ENCODE data around the gene ABCC1. TPM values are rescaled to one million over a fixed set of nuclear protein-coding genes. Genes with fewer than 3 reads are reported as not detected.

The ABCC1 gene
- total RNA-seq, 1 experiment from 2014 or later, result 56.4 TPM

- no peaks in the 10 kb centered on the region for H3K9me3 Mint-ChIP-seq
- no peak overlapping the region for H3K23ac ChIP-seq (ENCODE audit: insufficient read length, low read depth, low read length)
- H2BK5ac ChIP-seq (ENCODE audit: insufficient read length, low read length), result no peak overlapping the region
- DNase-seq, result no peak
- H3K27ac ChIP-seq (ENCODE audit: insufficient read length, low read depth, low read length), result no peak overlapping the region
- no peak overlapping the region for H4K8ac ChIP-seq (replicated peaks; ENCODE audit: insufficient read length, low read depth, low read length)
- no peak for TF ChIP-seq CTCF (conservative IDR thresholded peaks at IDR 0.05)
- no CpG with 5 or more reads among the region's 18 CpGs for WGBS (ENCODE audit: extremely low coverage, insufficient read length, low lambda C conversion rate)
- H2BK15ac ChIP-seq (ENCODE audit: low read depth, low read length), result no peak overlapping the region
- no peak overlapping the region for H3K14ac ChIP-seq (ENCODE audit: insufficient read depth, low read length)
- no peaks in the 10 kb centered on the region for H3K27me3 ChIP-seq (ENCODE audit: insufficient read depth, low read length)
- no peak overlapping the region for H2AK5ac ChIP-seq (ENCODE audit: insufficient read length, low read length)
- H4K20me1 ChIP-seq (ENCODE audit: control insufficient read depth, insufficient read depth, insufficient read length), result no peaks in the 10 kb centered on the region
- H3K9me3 ChIP-seq (ENCODE audit: control insufficient read depth, low read depth, low read length), result no peaks in the 10 kb centered on the region
- H2AFZ ChIP-seq (ENCODE audit: low read length), result no peak overlapping the region
- no peak overlapping the region for H3K56ac ChIP-seq (ENCODE audit: insufficient read length, low read depth, low read length)
- H3K9ac ChIP-seq (ENCODE audit: extremely low read depth, insufficient read length, low read length), result no peak overlapping the region
- H2BK20ac ChIP-seq (ENCODE audit: low read depth, low read length, poor library complexity, severe bottlenecking), result no peak overlapping the region
- no peak overlapping the region for H3K4me3 Mint-ChIP-seq
- no peak overlapping the region; a peak in 1 of 7 replicates for H3K27ac Mint-ChIP-seq
- no peaks in the 10 kb centered on the region for H3K23me2 ChIP-seq (ENCODE audit: insufficient read length, low read depth, low read length, poor library complexity, severe bottlenecking)
- H3T11ph ChIP-seq (ENCODE audit: low read length), result no peak overlapping the region
- H3K36me3 Mint-ChIP-seq (ENCODE audit: insufficient read depth in 1 of 3, low read depth in 3 of 3), result no peaks in the 10 kb centered on the region
- no peak overlapping the region for H4K91ac ChIP-seq (ENCODE audit: insufficient read length, low read depth, low read length)
- H3K4me1 ChIP-seq (ENCODE audit: insufficient read depth, low read length), result no peaks in the 10 kb centered on the region
- no peak overlapping the region for H3K18ac ChIP-seq (ENCODE audit: insufficient read length, low read depth, low read length)
- H3K79me2 ChIP-seq (ENCODE audit: insufficient read depth, low read length), result no peaks in the 10 kb centered on the region
- no peaks in the 10 kb centered on the region for H3K27me3 Mint-ChIP-seq (ENCODE audit: low read depth)
- H3K79me1 ChIP-seq (ENCODE audit: insufficient read depth, low read depth, low read length, poor library complexity, severe bottlenecking), result no peaks in the 10 kb centered on the region
- H2BK120ac ChIP-seq (ENCODE audit: low read depth, low read length, poor library complexity, severe bottlenecking), result no peak overlapping the region
- H3K4me1 Mint-ChIP-seq, result peaks cover 5 to 9% of the 10 kb centered on the region in 2 experiments
- no peak overlapping the region for H3K4me2 ChIP-seq (ENCODE audit: insufficient read depth, insufficient read length, low read length)
- no peak overlapping the region for H2BK12ac ChIP-seq (ENCODE audit: insufficient read length, low read depth, low read length)
- H4K5ac ChIP-seq (ENCODE audit: insufficient read length, low read depth, low read length), result no peak overlapping the region
- no peak overlapping the region for H3K4ac ChIP-seq (ENCODE audit: low read depth, low read length)
Measured at GRCh38 chr16:15928261-15929104, 20.9 kb upstream of the ABCC1 start.
